ENCODE results near the gene HDAC7. TPM values are rescaled to one million over a fixed set of nuclear protein-coding genes. Genes with fewer than 3 reads are reported as not detected.

The HDAC7 gene
- total RNA-seq, 1 donor from 2014 or later, result 84.4 TPM

DNA sequence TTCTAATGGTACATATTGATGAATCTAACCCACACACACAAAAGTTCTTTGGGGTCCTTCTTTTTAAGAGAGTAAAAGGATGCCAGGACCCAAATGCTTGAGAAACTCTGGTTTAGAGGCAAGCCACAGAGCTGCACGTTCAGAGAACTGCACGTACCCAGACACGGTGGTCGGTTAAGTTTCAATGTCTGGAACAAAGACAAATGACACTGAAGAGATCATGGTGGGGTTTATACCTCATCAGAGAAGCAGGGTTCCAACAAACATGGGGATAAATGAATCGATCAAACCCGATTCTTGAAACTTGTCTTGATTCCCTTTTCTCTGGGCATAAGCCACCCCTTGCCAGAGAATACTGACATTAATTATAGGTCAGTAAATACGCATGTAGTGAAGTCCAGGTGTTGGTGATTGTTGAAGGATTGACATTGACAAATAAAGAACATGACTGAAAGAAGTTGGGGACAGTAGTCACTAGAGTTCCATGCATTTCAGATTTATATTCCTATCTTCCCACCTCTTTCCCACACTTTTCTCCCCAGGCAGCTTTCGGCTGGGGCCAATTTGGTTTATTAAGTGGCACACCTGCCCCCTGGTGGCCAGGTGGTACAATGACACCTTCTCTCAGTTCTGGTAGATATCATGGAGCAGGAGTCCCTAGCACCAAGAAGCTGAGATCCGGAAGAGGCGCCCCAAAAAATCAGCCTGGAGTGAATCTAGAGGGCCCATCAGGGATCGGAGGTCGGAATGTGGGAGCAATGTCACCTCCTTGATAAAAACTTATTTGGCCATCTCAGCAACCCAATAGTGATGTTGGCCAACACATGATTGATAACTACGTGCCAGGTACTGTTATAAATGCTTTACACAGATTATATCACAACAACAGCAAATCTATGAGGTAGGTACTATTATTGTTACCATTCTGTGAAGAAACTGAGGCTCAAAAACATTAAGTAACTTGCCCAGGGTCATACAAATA lies 17.8 kb upstream of the HDAC7 start:
- DNase-seq (ENCODE audit: low read depth), result no peak
- H3K4me3 ChIP-seq (ENCODE audit: low read depth, low read length), result no peak overlapping the region
- TF ChIP-seq, protein P1, sequence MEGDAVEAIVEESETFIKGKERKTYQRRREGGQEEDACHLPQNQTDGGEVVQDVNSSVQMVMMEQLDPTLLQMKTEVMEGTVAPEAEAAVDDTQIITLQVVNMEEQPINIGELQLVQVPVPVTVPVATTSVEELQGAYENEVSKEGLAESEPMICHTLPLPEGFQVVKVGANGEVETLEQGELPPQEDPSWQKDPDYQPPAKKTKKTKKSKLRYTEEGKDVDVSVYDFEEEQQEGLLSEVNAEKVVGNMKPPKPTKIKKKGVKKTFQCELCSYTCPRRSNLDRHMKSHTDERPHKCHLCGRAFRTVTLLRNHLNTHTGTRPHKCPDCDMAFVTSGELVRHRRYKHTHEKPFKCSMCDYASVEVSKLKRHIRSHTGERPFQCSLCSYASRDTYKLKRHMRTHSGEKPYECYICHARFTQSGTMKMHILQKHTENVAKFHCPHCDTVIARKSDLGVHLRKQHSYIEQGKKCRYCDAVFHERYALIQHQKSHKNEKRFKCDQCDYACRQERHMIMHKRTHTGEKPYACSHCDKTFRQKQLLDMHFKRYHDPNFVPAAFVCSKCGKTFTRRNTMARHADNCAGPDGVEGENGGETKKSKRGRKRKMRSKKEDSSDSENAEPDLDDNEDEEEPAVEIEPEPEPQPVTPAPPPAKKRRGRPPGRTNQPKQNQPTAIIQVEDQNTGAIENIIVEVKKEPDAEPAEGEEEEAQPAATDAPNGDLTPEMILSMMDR (conservative IDR thresholded peaks at IDR 0.05; ENCODE audit: low read depth, low read length), result peak; percentile 89

DNA sequence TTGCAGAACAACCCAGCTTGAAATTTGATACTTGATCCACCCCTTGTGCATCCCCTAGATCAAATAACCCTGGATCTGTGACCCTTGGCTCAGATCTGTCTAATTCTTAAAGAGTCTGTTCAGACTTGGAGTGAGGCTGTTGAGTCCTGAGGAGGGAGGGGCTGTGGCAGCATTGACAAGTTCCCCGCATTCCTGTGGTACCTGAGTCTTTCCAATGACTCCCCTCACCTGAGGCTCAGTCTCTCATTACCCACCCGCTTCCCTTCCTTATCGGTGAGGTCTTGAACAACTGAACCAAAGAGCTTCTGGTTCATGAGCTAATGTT lies 16.1 kb upstream of the HDAC7 start:
- TF ChIP-seq, protein P1 (conservative IDR thresholded peaks at IDR 0.05; ENCODE audit: low read depth, low read length), result no peak
- DNase-seq (ENCODE audit: low read depth), result no peak
- H3K4me3 ChIP-seq (ENCODE audit: low read depth, low read length), result no peak overlapping the region

DNA sequence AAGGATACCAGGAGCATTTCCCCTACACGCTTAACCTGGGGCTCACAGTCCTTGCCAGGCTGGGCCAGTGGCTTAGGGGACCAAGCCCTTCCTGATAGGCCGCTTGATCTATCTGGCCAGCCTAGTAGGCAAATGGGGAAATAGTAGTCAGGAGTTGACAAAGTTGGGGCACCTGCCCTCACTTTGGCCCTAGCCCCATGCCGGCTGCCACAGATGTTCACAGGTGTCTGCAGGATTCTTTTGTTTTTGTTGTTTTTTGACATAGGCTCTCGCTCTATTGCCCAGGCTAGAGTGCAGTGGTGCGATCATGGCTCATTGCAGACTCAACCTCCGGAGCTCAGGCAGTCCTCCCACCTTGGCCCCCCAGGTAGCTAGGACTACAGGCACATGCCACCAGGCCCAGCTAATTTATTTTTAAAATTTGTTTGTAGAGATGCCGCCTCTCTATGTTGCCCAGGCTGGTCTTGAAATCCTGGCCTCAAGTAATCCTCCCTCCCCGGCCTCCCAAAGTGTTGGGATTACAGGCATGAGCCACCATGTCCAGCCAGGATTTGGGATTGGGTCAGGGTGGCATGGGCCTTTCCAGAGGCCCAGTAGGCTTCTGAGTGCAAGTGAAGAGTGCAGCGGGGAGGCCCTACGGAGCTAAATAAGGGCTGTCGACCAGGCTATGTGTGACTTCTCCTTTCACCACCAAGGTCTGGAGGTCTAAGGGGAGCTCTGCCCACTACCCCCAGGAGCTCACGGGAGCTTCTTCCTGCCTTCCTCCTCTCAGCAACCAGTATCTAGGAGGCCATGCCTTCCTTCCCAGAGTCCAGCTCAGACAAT lies 15.5 kb upstream of the HDAC7 start:
- TF ChIP-seq, protein P1 (conservative IDR thresholded peaks at IDR 0.05; ENCODE audit: low read depth, low read length), result no peak
- no peak overlapping the region for H3K4me3 ChIP-seq (ENCODE audit: low read depth, low read length)
- no peak for DNase-seq (ENCODE audit: low read depth)

DNA sequence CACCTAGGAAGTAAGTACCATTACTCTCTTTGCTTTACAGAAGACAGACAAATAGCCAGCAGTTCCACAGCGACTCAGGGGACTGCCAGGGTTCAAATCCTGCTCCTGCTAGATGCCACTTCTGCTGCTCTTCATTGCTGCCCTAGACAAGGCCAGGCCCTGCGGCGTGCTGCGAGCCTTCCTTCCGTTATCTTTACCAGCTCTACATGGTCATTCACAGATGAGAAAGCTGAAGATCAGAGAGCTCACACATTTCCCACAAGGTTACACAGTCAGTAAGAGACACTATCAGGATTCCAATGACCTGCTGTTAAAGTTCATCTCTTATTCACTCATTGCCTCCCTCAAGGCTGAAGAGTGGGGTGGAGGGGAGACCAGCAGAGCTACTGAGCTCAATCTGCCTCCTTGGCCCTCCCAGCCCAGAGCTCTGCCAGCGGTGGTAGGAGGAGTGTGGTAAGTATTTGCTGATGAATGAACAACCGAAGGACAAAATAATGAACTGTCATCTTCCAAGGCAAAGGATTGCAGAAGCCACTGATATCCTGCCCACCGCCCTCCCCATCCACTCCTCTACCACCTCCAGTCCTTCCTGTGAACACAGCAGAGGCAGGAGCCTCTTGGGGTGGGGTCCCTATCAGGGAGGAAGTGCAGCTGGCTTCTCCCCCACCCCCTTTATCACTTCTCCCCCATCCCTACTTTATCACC lies 14.6 kb upstream of the HDAC7 start:
- no peak for DNase-seq (ENCODE audit: low read depth)
- H3K4me3 ChIP-seq (ENCODE audit: low read depth, low read length), result no peak overlapping the region
- TF ChIP-seq, protein P1 (conservative IDR thresholded peaks at IDR 0.05; ENCODE audit: low read depth, low read length), result no peak

DNA sequence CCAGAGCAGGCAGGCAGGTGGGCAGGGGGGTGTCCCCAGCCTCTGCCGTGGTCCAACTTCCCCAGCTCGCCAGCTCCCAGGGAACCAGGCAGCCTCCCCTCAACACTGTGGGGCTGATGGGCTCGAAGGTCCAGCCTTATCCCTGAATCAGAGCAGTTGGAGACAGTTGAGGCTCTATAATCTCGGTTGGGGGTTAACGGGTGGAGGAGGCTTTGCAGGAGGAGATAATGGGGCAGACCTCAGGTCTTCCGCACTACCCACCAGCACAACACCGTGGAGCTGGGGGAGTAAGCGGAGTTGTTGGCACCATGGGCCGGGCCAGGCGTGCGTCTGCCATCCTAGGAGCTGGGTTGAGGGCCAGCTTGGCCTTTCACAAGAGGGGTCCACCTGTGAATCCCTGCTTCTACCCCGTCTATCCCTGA lies 13.9 kb upstream of the HDAC7 start:
- no peak for DNase-seq (ENCODE audit: low read depth)
- TF ChIP-seq, protein P1 (conservative IDR thresholded peaks at IDR 0.05; ENCODE audit: low read depth, low read length), result no peak
- no peak overlapping the region for H3K4me3 ChIP-seq (ENCODE audit: low read depth, low read length)

DNA sequence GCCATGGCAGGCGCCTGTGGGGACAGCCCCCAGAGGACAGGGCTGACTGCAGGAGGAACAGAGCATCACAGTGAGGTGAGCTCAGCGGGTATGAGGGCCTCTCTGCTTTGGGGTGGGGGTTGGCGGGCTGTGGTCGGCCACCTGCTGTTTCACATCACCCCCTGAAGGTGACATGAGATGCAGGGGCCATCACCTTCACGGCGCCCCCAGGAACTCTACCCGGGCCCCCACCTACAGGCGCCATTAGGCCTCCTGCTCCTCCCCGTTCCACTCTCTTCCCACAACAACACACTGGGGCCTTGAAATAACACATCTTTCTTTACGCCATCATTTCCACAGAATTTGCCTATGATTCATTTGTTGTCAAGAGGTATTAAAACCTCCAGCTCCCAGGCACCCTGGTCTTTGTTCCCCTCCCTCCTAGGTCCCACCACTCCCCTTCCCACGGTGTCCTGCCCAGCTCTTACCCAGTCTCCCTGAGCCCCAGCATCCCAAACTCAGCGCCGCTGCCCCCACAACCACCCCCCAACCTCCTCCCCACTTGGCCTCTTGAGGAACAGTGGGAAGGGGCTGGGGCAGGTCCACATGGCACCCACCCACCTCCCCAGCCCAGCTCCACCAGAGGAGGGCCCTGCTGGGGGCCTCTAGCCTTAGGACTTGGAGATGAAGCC lies 12.7 kb upstream of the HDAC7 start:
- DNase-seq (ENCODE audit: low read depth), result no peak
- TF ChIP-seq, protein P1 (conservative IDR thresholded peaks at IDR 0.05; ENCODE audit: low read depth, low read length), result no peak
- H3K4me3 ChIP-seq (ENCODE audit: low read depth, low read length), result no peak overlapping the region

All from epithelial cell of proximal tubule (primary cell).